Right cardiac atrium (tissue), 5 donors: ENCODE results near the gene NAE1. TPM values are rescaled to one million over a fixed set of nuclear protein-coding genes. Genes with fewer than 3 reads are reported as not detected.

Experiments used
- ATAC-seq, 2 donors: fragments of 200-7000 bp; cut with Tn5 transposase; one replicate each; pipeline versions ENCODE4 v1.8.0 to v1.9.1; 2020; ENCODE audit warnings: moderate library complexity in 2 of 2, mild to moderate bottlenecking in 1 of 2
- DNase-seq, 3 donors: peaks; one replicate each; pipeline ENCODE4 v3.0.0-alpha.2; 2020
- H3K27ac ChIP-seq: one replicate; pipeline ENCODE4 v1.5.1; 2013; ENCODE audit warnings: mild to moderate bottlenecking, low read length, control low read depth, moderate library complexity
- H3K27me3 ChIP-seq: one replicate; pipeline ENCODE4 v1.6.1; 2013; ENCODE audit not compliant: control insufficient read depth, insufficient read depth
- H3K4me1 ChIP-seq: one replicate; pipeline ENCODE4 v1.6.1; 2013; ENCODE audit warnings: low read length; ENCODE audit not compliant: control insufficient read depth, insufficient read depth
- H3K4me3 ChIP-seq: one replicate; pipeline ENCODE4 v1.5.1; 2013; ENCODE audit warnings: low read length, control low read depth
- H3K9me3 ChIP-seq: one replicate; pipeline ENCODE4 v1.6.1; 2013; ENCODE audit warnings: low read length; ENCODE audit not compliant: control insufficient read depth
- WGBS: extraction: QIAGEN DNeasy Blood & Tissue Kit; methylation state at CpG from one replicate; pipeline ENCODE4 v1.1.7; 2013; 5-methylcytosine and 5-hydroxymethylcytosine counted together
- intact Hi-C, 4 donors: fragments of 100-400 bp; cut with DNase I; formaldehyde crosslinking; loops; one replicate each; pipeline versions ENCODE4 v1.11.0 to v1.14.0; 2022 to 2023
- polyA plus RNA-seq: library from polyadenylated mRNA; stranded (reverse); fragments of 200-250 nt; gene quantifications from one replicate; pipeline ENCODE4 v1.2.3, GENCODE V29; 2013
- total RNA-seq, 4 donors: library from RNA; stranded (reverse); fragmentation: NEBNext Ultra II Directional; extraction: Animal tissue kit (Norgen Biotek cat#: 25700); gene quantifications; one replicate each; pipeline ENCODE4 v1.2.1, GENCODE V29; 2021
- donor health status: healthy with polysubstance abuse.
- donor health status: DM: no; HTN: yes; CAD: no.
- donor health status: DM: no; HTN: no; CAD: no.
- donor health status: DM: no; HTN: yes; CAD: no; lungs with severe emphysema.
- donor health status: DM: yes; HTN: yes; CAD: no.

Gene NAE1
- total and polyA plus RNA-seq, 5 donors = 26.2 to 35.6 (median 31.1) TPM

DNA sequence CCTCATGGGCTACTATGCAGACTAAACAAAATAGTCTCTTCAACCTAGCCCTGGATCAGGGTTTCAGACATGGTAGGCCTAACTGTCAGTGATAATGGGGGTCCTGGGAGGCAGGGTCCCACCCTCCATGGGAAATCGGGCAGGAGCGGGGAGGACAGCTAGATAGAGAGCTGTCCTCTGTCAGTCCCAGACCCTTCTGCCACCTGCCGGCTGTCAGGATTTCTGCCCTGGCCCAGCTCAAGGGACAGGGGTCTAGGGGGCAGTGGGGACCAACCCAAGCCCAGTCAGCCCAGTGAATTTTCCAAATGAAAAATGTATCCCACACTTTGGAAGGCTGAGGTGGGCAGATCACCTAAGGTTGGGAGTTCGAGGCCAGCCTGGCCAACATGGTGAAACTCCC, 18.8 kb upstream of the NAE1 start:
- Histone ChIP-seq H3K27ac (no peak overlapping the region), H3K4me3 (no peak overlapping the region), H3K9me3 (no peaks in the 10 kb centered on the region), H3K4me1 (no peaks in the 10 kb centered on the region), H3K27me3 (no peaks in the 10 kb centered on the region)
- DNase-seq = peak in 1 of 3 donors; percentile 25
- no peak for ATAC-seq
- 83% methylated on average over 4 of the region's 4 CpGs for WGBS
- intact Hi-C loops = no loop called here

DNA sequence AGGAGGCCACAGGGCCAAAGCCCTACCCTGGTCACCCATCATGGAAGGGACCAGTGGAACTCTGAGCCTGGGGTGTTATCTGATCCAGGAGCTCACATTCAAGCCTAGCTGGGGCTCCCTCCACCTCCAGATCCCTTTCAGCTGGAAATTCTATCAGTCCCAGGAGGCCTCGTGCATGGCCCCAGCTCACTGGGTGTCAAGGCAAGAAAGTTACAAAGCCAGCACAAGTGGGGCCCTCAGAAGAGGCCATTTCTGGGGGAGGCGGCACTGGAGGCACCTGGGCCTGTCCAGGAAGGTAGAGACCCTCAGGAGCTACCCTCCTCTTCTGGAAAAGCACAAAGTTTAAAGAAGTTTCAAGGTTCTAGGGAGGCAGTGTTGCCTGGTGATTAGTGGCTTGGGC, 18.2 kb upstream of the NAE1 start:
- no peaks in the 10 kb centered on the region for H3K9me3 ChIP-seq

GRCh38 chr16:66848172-66848571, 17.4 kb upstream of the NAE1 start:
- no peaks in the 10 kb centered on the region for H3K9me3 ChIP-seq
- no peaks in the 10 kb centered on the region for H3K27me3 ChIP-seq
- intact Hi-C loops = no loop called here
- 91% methylated on average over 2 of the region's 2 CpGs for WGBS
- ATAC-seq = no peak
- DNase-seq = no peak
- H3K27ac ChIP-seq = no peak overlapping the region
- no peak overlapping the region for H3K4me3 ChIP-seq
- no peaks in the 10 kb centered on the region for H3K4me1 ChIP-seq

More for the DNA sequence above, 18.2 kb upstream of the NAE1 start:
- DNase-seq (no peak), ATAC-seq (no peak)
- intact Hi-C loops = no loop called here
- WGBS = 89% methylated on average over 2 of the region's 2 CpGs
- H3K4me3 ChIP-seq = no peak overlapping the region
- no peaks in the 10 kb centered on the region for H3K4me1 ChIP-seq
- no peaks in the 10 kb centered on the region for H3K27me3 ChIP-seq
- no peak overlapping the region for H3K27ac ChIP-seq

- H3K27ac ChIP-seq = no peak overlapping the region
- no peaks in the 10 kb centered on the region for H3K9me3 ChIP-seq
- H3K4me1 ChIP-seq = no peaks in the 10 kb centered on the region
- no peak overlapping the region for H3K4me3 ChIP-seq
- ATAC-seq (no peak), DNase-seq (no peak)
- 83% methylated on average over 6 of the region's 6 CpGs for WGBS
- intact Hi-C loops = no loop called here
- H3K27me3 ChIP-seq = no peaks in the 10 kb centered on the region
Measured at GRCh38 chr16:66847533-66848067, 16.8 kb upstream of the NAE1 start.

DNA sequence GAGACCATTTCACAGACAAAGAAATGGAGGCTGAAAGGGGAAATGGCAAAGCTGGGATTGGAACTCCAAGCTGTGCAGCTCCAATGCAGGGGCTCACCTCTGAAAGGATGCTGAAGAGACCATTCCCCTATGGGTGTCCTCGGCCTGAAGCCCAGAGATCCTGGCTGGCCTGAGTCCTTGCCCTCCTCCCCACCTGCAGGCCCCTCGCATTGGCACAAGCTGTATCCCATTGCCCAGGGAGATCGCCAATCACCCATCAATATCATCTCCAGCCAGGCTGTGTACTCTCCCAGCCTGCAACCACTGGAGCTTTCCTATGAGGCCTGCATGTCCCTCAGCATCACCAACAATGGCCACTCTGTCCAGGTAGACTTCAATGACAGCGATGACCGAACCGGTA, 16.1 kb upstream of the NAE1 start:
- ATAC-seq (no peak), DNase-seq (no peak)
- Histone ChIP-seq H3K9me3 (no peaks in the 10 kb centered on the region), H3K27me3 (no peaks in the 10 kb centered on the region), H3K4me1 (no peaks in the 10 kb centered on the region), H3K27ac (no peak overlapping the region), H3K4me3 (no peak overlapping the region)
- intact Hi-C loops = no loop called here
- WGBS = 97% methylated on average over 6 of the region's 6 CpGs

GRCh38 chr16:66846266-66846665, 15.5 kb upstream of the NAE1 start:
- H3K4me3 ChIP-seq = no peak overlapping the region
- H3K27ac ChIP-seq = no peak overlapping the region
- H3K4me1 ChIP-seq = no peaks in the 10 kb centered on the region
- ATAC-seq (no peak), DNase-seq (no peak)
- intact Hi-C loops = no loop called here
- WGBS = 77% methylated on average over 1 of the region's 1 CpG
- H3K27me3 ChIP-seq = no peaks in the 10 kb centered on the region
- H3K9me3 ChIP-seq = no peaks in the 10 kb centered on the region

DNA sequence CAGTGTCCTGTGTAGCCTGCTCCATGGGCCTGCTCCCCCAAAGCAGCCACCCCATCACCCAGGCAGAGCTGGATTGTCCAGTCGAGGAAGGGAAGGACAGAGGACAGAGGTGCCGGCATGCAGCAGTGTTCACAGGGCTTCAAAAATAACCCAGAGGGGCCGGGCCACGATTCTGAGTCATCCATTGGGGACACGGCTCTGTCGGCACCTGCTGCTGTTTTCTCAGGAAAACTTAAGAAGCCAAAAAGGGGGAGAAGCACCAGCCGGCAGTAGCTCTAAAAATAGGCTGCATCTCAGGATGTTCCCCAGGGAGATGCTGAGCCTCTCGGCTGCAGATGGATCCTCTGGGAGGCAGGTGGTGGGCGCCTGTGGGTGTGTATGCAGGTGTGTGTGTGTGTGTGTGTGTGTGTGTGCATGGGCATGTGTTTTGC, 15.0 kb upstream of the NAE1 start:
- no peak overlapping the region for H3K4me3 ChIP-seq
- H3K27ac ChIP-seq = no peak overlapping the region
- 33% methylated on average over 9 of the region's 9 CpGs for WGBS
- intact Hi-C loops = no loop called here
- no peak for ATAC-seq
- H3K4me1 ChIP-seq = no peaks in the 10 kb centered on the region
- no peak for DNase-seq
- no peaks in the 10 kb centered on the region for H3K27me3 ChIP-seq
- H3K9me3 ChIP-seq = no peaks in the 10 kb centered on the region

GRCh38 chr16:66845080-66845410, 14.3 kb upstream of the NAE1 start:
- no peak overlapping the region for H3K27ac ChIP-seq
- no peak for ATAC-seq
- no peaks in the 10 kb centered on the region for H3K9me3 ChIP-seq
- no peaks in the 10 kb centered on the region for H3K27me3 ChIP-seq
- H3K4me3 ChIP-seq = peak overlapping the region; percentile 40
- no peaks in the 10 kb centered on the region for H3K4me1 ChIP-seq
- intact Hi-C loops = no loop called here
- no peak for DNase-seq
- 16% methylated on average over 10 of the region's 10 CpGs for WGBS

DNA sequence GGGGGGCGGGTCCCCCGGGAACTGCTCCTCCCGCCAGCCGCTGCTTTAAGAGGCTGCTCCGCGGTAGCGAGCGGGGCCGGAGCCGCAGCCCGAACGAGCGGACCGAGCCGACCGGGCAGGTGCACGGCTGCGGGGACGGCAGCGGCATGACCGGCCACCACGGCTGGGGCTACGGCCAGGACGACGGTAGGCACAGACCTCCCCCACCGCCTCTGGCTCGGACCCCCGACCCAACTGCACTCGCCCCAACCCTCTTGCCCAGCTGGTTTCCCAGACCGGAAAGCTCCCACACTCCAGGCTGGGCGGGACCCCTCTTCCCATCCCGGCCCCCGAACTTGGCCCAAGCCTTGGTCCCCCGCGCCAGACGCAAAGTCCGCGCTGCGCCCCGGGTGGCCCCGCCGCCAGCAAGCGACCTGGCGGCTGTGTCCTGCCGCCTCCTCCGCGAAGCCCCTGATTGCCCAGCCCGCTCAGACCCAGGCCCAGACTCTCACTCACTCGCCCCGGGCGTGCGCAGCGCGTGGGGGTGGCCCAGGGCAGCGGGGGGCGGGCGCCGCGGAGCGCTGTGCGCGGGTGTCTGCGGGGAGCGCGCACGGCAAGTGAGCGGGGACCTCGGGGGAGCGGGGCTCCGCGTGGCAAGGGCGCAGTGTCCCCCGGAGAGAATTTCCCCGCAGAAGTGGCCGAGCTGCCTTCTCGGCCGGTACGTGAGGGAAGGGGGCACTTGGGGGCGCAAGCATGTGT, 13.7 kb upstream of the NAE1 start, which contains the start of gene CA7:
Gene CA7 (plus strand): TSS at position 73 of the 738 bp plus-strand sequence. CDS start 74 bp downstream, at position 147.
- DNase-seq (peak in 1 of 3 donors; percentile 64), ATAC-seq (peak; percentile 19 to 51)
- H3K9me3 ChIP-seq = no peaks in the 10 kb centered on the region
- H3K4me1 ChIP-seq = no peaks in the 10 kb centered on the region
- no peak within 1 kb of the TSS for H3K27ac ChIP-seq
- no peaks in the 10 kb centered on the region for H3K27me3 ChIP-seq
- under 1% methylated on average over 79 of the region's 79 CpGs for WGBS
- intact Hi-C loops = no loop called here
- peak within 1 kb of the TSS; percentile 40 for H3K4me3 ChIP-seq

DNA sequence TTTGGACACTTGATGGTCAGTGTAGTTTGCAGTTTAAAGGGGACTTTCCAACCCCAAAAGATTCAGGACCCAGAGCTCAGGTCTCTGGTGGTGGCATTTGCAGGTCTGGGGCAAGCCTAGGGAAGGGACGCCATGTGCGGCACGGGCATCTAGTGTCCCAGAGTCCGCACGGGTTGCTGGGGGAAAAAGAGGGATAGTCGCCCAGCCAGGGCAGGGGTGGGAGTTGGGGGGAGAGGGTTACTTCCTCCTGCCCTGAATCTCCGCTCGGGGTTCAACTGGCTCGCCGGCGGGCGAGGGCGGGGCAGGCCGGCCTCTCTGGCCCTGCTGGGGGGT, 13.2 kb upstream of the NAE1 start:
- Histone ChIP-seq H3K4me3 (peak overlapping the region; percentile 40), H3K9me3 (no peaks in the 10 kb centered on the region), H3K27ac (no peak overlapping the region), H3K27me3 (no peaks in the 10 kb centered on the region), H3K4me1 (no peaks in the 10 kb centered on the region)
- intact Hi-C loops = no loop called here
- WGBS = 17% methylated on average over 14 of the region's 14 CpGs
- DNase-seq (peak in 1 of 3 donors; percentile 68), ATAC-seq (peak in 1 of 2 donors; percentile 30)

DNA sequence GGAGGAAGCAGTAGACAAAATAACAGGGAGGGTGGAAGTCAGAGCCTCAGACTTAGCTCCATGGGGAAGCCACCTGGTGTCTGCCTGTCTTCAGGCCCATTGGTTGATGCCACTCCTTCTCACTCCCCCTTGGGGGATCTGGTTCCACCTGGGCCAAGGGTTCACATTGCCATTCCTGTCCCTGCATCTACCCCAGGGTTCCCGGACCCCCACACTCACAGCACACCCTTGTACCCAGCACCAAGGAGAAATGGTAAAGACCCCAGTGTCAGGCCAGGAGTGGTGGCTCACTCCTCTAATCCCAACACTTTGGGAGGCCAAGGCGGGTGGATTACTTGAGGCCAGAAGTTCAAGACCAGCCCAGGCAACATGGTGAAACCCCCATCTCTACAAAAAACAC, 12.4 kb upstream of the NAE1 start:
- intact Hi-C loops = no loop called here
- 98% methylated on average over 2 of the region's 2 CpGs for WGBS
- H3K27me3 ChIP-seq = no peaks in the 10 kb centered on the region
- H3K9me3 ChIP-seq = no peaks in the 10 kb centered on the region
- DNase-seq (no peak), ATAC-seq (no peak)
- H3K4me1 ChIP-seq = no peaks in the 10 kb centered on the region
- H3K27ac ChIP-seq = no peak overlapping the region
- no peak overlapping the region for H3K4me3 ChIP-seq

- Histone ChIP-seq H3K27me3 (no peaks in the 10 kb centered on the region), H3K4me3 (no peak overlapping the region), H3K4me1 (no peaks in the 10 kb centered on the region), H3K9me3 (no peaks in the 10 kb centered on the region), H3K27ac (no peak overlapping the region)
- WGBS = 63% methylated on average over 7 of the region's 7 CpGs
- no peak for DNase-seq
- intact Hi-C loops = no loop called here
- ATAC-seq = no peak
Measured at GRCh38 chr16:66842765-66843164, 12.0 kb upstream of the NAE1 start.
